Transverse colon (tissue), 4 donors: ENCODE data around the gene PMP22. TPM values are rescaled to one million over a fixed set of nuclear protein-coding genes. Genes with fewer than 3 reads are reported as not detected.

Experiments used
- DNase-seq: peaks from one replicate; pipeline ENCODE4 v3.0.0-alpha.2; 2019
- H3K27ac ChIP-seq, 4 donors: fragments of 200-600 bp; sonication (generic); 2 replicates each; pipeline ENCODE4 v1.5.1; 2016 to 2018; ENCODE audit warnings: inconsistent platforms in 4 of 4
- H3K27me3 ChIP-seq: fragments of 200-600 bp; sonication (generic); 2 replicates; pipeline ENCODE4 v1.5.1; 2017; ENCODE audit warnings: inconsistent platforms
- H3K36me3 ChIP-seq, 4 donors: fragments of 200-600 bp; sonication (generic); 2 replicates each; pipeline ENCODE4 v1.5.1; 2017 to 2019; ENCODE audit warnings: inconsistent platforms in 4 of 4
- H3K4me1 ChIP-seq, 4 donors: fragments of 200-600 bp; sonication (generic); 2 replicates each; pipeline ENCODE4 v1.5.1; 2017 to 2020; ENCODE audit warnings: inconsistent platforms in 4 of 4
- H3K4me3 ChIP-seq, 4 donors: fragments of 200-600 bp; sonication (generic); 1 replicate in 1 of 4; 2 replicates in 3 of 4; pipeline versions ENCODE4 v1.5.1 to v1.6.1; 2017 to 2019; ENCODE audit warnings: inconsistent platforms in 4 of 4
- H3K9me3 ChIP-seq, 2 donors: fragments of 200-600 bp; sonication (generic); 2 replicates each; pipeline ENCODE4 v1.5.1; 2017 to 2019; ENCODE audit warnings: inconsistent platforms in 2 of 2
- CTCF ChIP-seq, 5 experiments: fragments of 200-600 bp in 3 of 5; fragments of 450-650 bp in 2 of 5; sonication (generic) in 3 of 5; IDR thresholded peaks; 1 replicate in 2 of 5; 2 replicates in 3 of 5; pipeline ENCODE4 v1.5.1; 2016 to 2017; ENCODE audit warnings: antibody characterized with exemption in 5 of 5, inconsistent platforms in 3 of 5, mild to moderate bottlenecking in 2 of 5, moderate library complexity in 1 of 5
- EP300 ChIP-seq: sonication (generic); formaldehyde crosslinking; IDR thresholded peaks from one replicate; pipeline ENCODE4 v1.6.1; 2017; ENCODE audit warnings: antibody characterized with exemption, low read depth
- POLR2A ChIP-seq: fragments of 450-650 bp; IDR thresholded peaks from one replicate; pipeline ENCODE4 v1.6.1; 2016; ENCODE audit warnings: antibody characterized with exemption, mild to moderate bottlenecking, moderate library complexity
- POLR2AphosphoS5 ChIP-seq, 3 donors: sonication (generic); formaldehyde crosslinking; IDR thresholded peaks; one replicate each; pipeline ENCODE4 v1.6.1; 2016; ENCODE audit warnings: antibody characterized with exemption in 3 of 3
- WGBS, 2 donors: methylation state at CpG; one replicate each; pipeline ENCODE4 v1.1.5; 2018; ENCODE audit warnings: low coverage in 1 of 2; 5-methylcytosine and 5-hydroxymethylcytosine counted together
- in situ Hi-C, 4 donors: fragments of 200-750 bp; cut with MboI; loops; one replicate each; pipeline versions ENCODE4 v1.15.0 to v1.15.1; 2017; ENCODE audit warnings: low sequenced_read_pairs in 3 of 4, low pct_ligation_motif_present in 1 of 4, low pct_unique_long_range_greater_than_20kb in 1 of 4
- intact Hi-C: fragments of 100-400 bp; cut with DNase I; formaldehyde crosslinking; loops from one replicate; pipeline ENCODE4 v1.15.1; 2023; ENCODE audit warnings: low total_unique reads
- total RNA-seq, 4 donors: library from RNA; depleted of rRNA; stranded (reverse); fragments of >200 nt; gene quantifications; one replicate each; pipeline ENCODE4 v1.1.0, GENCODE V29; 2016

Gene PMP22
- total RNA-seq, 4 donors from 2014 or later, result 23.9 to 70.9 (median 49.1) TPM

GRCh38 chr17:15301845-15302244, 36.7 kb upstream of the PMP22 start:
- peaks cover 1 to 5% (median 4%) of the 10 kb centered on the region in 4 donors for H3K4me1 ChIP-seq
- in situ Hi-C loops (no loop called here), intact Hi-C loops (no loop called here)
- no peaks in the 10 kb centered on the region for H3K36me3 ChIP-seq
- WGBS, 2 donors, result 83 to 89% methylated on average over 4 to 6 of the region's 6 CpGs
- no peaks in the 10 kb centered on the region for H3K27me3 ChIP-seq
- TF ChIP-seq EP300 (no peak), CTCF (IDR thresholded peaks at IDR 0.05) (no peak), POLR2A (no peak), POLR2AphosphoS5 (IDR thresholded peaks at IDR 0.05) (no peak)
- no peaks in the 10 kb centered on the region for H3K9me3 ChIP-seq
- H3K27ac ChIP-seq, result no peak overlapping the region
- H3K4me3 ChIP-seq, result no peak overlapping the region
- DNase-seq, result no peak

- in situ Hi-C loops (no loop called here), intact Hi-C loops (no loop called here)
- no peaks in the 10 kb centered on the region for H3K36me3 ChIP-seq
- TF ChIP-seq CTCF (IDR thresholded peaks at IDR 0.05) (no peak), EP300 (no peak), POLR2AphosphoS5 (IDR thresholded peaks at IDR 0.05) (no peak), POLR2A (no peak)
- WGBS, 2 donors, result 87 to 100% methylated on average over 1 to 5 of the region's 5 CpGs
- H3K4me1 ChIP-seq, result no peaks in the 10 kb centered on the region
- no peak overlapping the region for H3K27ac ChIP-seq
- no peak overlapping the region for H3K4me3 ChIP-seq
- no peaks in the 10 kb centered on the region for H3K9me3 ChIP-seq
- DNase-seq, result no peak
- no peaks in the 10 kb centered on the region for H3K27me3 ChIP-seq
These were observed 33.0 kb upstream of the PMP22 start for GRCh38 chr17:15298176-15298575.

- no peaks in the 10 kb centered on the region for H3K9me3 ChIP-seq
- H3K27ac ChIP-seq, result no peak overlapping the region
- TF ChIP-seq EP300, result no peak
- no peak for TF ChIP-seq CTCF (IDR thresholded peaks at IDR 0.05)
- no peak for TF ChIP-seq POLR2A
- TF ChIP-seq POLR2AphosphoS5 (IDR thresholded peaks at IDR 0.05), result no peak
- no peak overlapping the region for H3K4me3 ChIP-seq
- 66 to 100% methylated on average over 2 to 3 of the region's 3 CpGs for WGBS, 2 donors
- in situ Hi-C loops (no loop called here), intact Hi-C loops (no loop called here)
- H3K27me3 ChIP-seq, result no peaks in the 10 kb centered on the region
- H3K36me3 ChIP-seq, result no peaks in the 10 kb centered on the region
- H3K4me1 ChIP-seq, result no peaks in the 10 kb centered on the region
- no peak for DNase-seq
These were observed 28.4 kb upstream of the PMP22 start for GRCh38 chr17:15293558-15293957.

GRCh38 chr17:15291674-15292361, 26.7 kb upstream of the PMP22 start:
- H3K9me3 ChIP-seq, result no peaks in the 10 kb centered on the region
- WGBS, 2 donors, result 83 to 84% methylated on average over 5 to 8 of the region's 8 CpGs
- H3K36me3 ChIP-seq, result no peaks in the 10 kb centered on the region
- peaks cover 0 to 9% (median 3%) of the 10 kb centered on the region in 4 donors for H3K4me1 ChIP-seq
- H3K4me3 ChIP-seq, result no peak overlapping the region
- H3K27ac ChIP-seq, result no peak overlapping the region
- TF ChIP-seq POLR2A (no peak), CTCF (IDR thresholded peaks at IDR 0.05) (no peak), EP300 (no peak), POLR2AphosphoS5 (IDR thresholded peaks at IDR 0.05) (no peak)
- no peaks in the 10 kb centered on the region for H3K27me3 ChIP-seq
- DNase-seq, result no peak
- intact Hi-C loops, result no loop called here
- in situ Hi-C loops, result no loop called here
